IMR-90 (cell line): ENCODE results near the gene CD2AP. TPM values are rescaled to one million over a fixed set of nuclear protein-coding genes. Genes with fewer than 3 reads are reported as not detected.

ENCODE experiments used
- ATAC-seq: fragments of 200-7000 bp; cut with Tn5 transposase; 2 replicates; pipeline ENCODE4 v1.9.1; 2020; ENCODE audit warnings: low read depth, mild to moderate bottlenecking, moderate library complexity
- BruUV-seq: library from RNA; stranded (reverse); fragments of 400-500 nt; replicated peaks from 2 replicates; lab custom pipeline; 2021; lab: Mats Ljungman, UMichigan
- CTCF ChIA-PET: fragments of 300-600 bp; formaldehyde crosslinking; extraction: SDS; loops from one replicate; lab custom pipeline; 2021; ENCODE audit warnings: antibody characterized with exemption; lab: Yijun Ruan, JAX
- POLR2A ChIA-PET: fragments of 300-600 bp; sonication (Branson Sonifier 250); formaldehyde crosslinking; loops from one replicate; lab custom pipeline; 2022; ENCODE audit warnings: antibody characterized with exemption; ENCODE audit not compliant: unreplicated experiment; lab: Charles Lee
- DNase-seq: peaks from one replicate; pipeline ENCODE4 v3.0.0; 2013
- H2AFZ ChIP-seq: replicated peaks from 2 replicates; pipeline ENCODE3; 2013; ENCODE audit warnings: low read length, mild to moderate bottlenecking; ENCODE audit not compliant: poor library complexity
- H2AK5ac ChIP-seq: 2 replicates; pipeline ENCODE4 v1.6.1; 2013; ENCODE audit warnings: low read depth, low read length, inconsistent platforms
- H2AK9ac ChIP-seq: replicated peaks from 2 replicates; pipeline ENCODE3; 2013; ENCODE audit warnings: mild to moderate bottlenecking, low read depth, low read length, moderate library complexity; ENCODE audit not compliant: poor library complexity
- H2BK120ac ChIP-seq: 2 replicates; pipeline ENCODE4 v1.6.1; 2013; ENCODE audit warnings: low read depth, low read length, inconsistent platforms
- H2BK15ac ChIP-seq: 3 replicates; pipeline ENCODE4 v1.6.1; 2013; ENCODE audit warnings: low read depth, low read length, inconsistent platforms
- H2BK20ac ChIP-seq: 2 replicates; pipeline ENCODE4 v1.6.1; 2013; ENCODE audit warnings: low read depth, mild to moderate bottlenecking, inconsistent platforms, low read length, moderate library complexity
- H2BK5ac ChIP-seq: 2 replicates; pipeline ENCODE4 v1.6.1; 2013; ENCODE audit warnings: mild to moderate bottlenecking, low read depth, low read length, inconsistent platforms; ENCODE audit not compliant: poor library complexity, severe bottlenecking
- H3K14ac ChIP-seq: replicated peaks from 2 replicates; pipeline ENCODE4 v1.6.1; 2013; ENCODE audit warnings: low read depth, low read length, inconsistent platforms
- H3K18ac ChIP-seq: 2 replicates; pipeline ENCODE4 v1.6.1; 2013; ENCODE audit warnings: low read depth, low read length, control low read depth
- H3K23ac ChIP-seq: 2 replicates; pipeline ENCODE4 v1.6.1; 2013; ENCODE audit warnings: low read depth, low read length, inconsistent platforms
- H3K27ac ChIP-seq: 2 replicates; pipeline ENCODE4 v1.5.1; 2013; ENCODE audit warnings: mild to moderate bottlenecking, control low read depth, low read length; ENCODE audit not compliant: insufficient read depth
- H3K27me3 ChIP-seq: 2 replicates; pipeline ENCODE4 v1.6.1; 2013; ENCODE audit warnings: low read length; ENCODE audit not compliant: control insufficient read depth, insufficient read depth
- H3K36me3 ChIP-seq: 2 replicates; pipeline ENCODE4 v1.6.1; 2013; ENCODE audit warnings: low read length, mixed read lengths; ENCODE audit not compliant: control insufficient read depth, insufficient read depth
- H3K4ac ChIP-seq: 2 replicates; pipeline ENCODE4 v1.6.1; 2013; ENCODE audit warnings: low read depth, low read length, inconsistent platforms
- H3K4me1 ChIP-seq: 2 replicates; pipeline ENCODE4 v1.6.1; 2013; ENCODE audit warnings: low read length, mixed read lengths; ENCODE audit not compliant: control insufficient read depth, insufficient read depth
- H3K4me2 ChIP-seq: 2 replicates; pipeline ENCODE4 v1.6.1; 2013; ENCODE audit warnings: low read depth, mild to moderate bottlenecking, control low read depth, low read length, moderate library complexity
- H3K4me3 ChIP-seq: 2 replicates; pipeline ENCODE4 v1.5.1; 2013; ENCODE audit warnings: low read depth, mild to moderate bottlenecking, control low read depth, low read length, moderate library complexity; ENCODE audit not compliant: insufficient read depth
- H3K56ac ChIP-seq: 2 replicates; pipeline ENCODE4 v1.6.1; 2013; ENCODE audit warnings: low read length, inconsistent platforms; ENCODE audit not compliant: insufficient read depth; ENCODE audit errors: extremely low read depth
- H3K79me1 ChIP-seq, 2 experiments: 2 replicates each; pipeline ENCODE4 v1.6.1; 2013; ENCODE audit warnings: low read length in 2 of 2, inconsistent platforms in 1 of 2, low read depth in 1 of 2
- H3K9ac ChIP-seq: 2 replicates; pipeline ENCODE4 v1.6.1; 2013; ENCODE audit warnings: low read depth, low read length, control low read depth
- H3K9me1 ChIP-seq: 2 replicates; pipeline ENCODE4 v1.6.1; 2013; ENCODE audit warnings: low read length, inconsistent platforms; ENCODE audit not compliant: insufficient read depth
- H3K9me3 ChIP-seq: 2 replicates; pipeline ENCODE4 v1.6.1; 2013; ENCODE audit warnings: low read length; ENCODE audit not compliant: control insufficient read depth, insufficient read depth
- H4K20me1 ChIP-seq: 2 replicates; pipeline ENCODE4 v1.6.1; 2013; ENCODE audit warnings: low read length, inconsistent platforms; ENCODE audit not compliant: insufficient read depth
- H4K5ac ChIP-seq: 2 replicates; pipeline ENCODE4 v1.6.1; 2013; ENCODE audit warnings: mild to moderate bottlenecking, low read depth, low read length, control low read depth
- H4K8ac ChIP-seq, 2 experiments: 2 replicates each; pipeline ENCODE4 v1.6.1; 2013; ENCODE audit warnings: low read depth in 2 of 2, low read length in 2 of 2, control low read depth in 1 of 2, inconsistent platforms in 1 of 2
- H4K91ac ChIP-seq: 2 replicates; pipeline ENCODE4 v1.6.1; 2013; ENCODE audit warnings: low read depth, low read length, inconsistent platforms; ENCODE audit not compliant: insufficient read depth
- BHLHE40 ChIP-seq: fragments of 150-350 bp; IDR thresholded peaks from 2 replicates; pipeline ENCODE4 v1.6.1; 2016; ENCODE audit warnings: mild to moderate bottlenecking, low read depth, low read length
- CEBPB ChIP-seq: IDR thresholded peaks from 2 replicates; pipeline ENCODE4 v1.6.1; 2012; ENCODE audit warnings: low read depth, low read length, improper control_type of control experiment
- CHD1 ChIP-seq: IDR thresholded peaks from 2 replicates; pipeline ENCODE4 v1.6.1; 2012; ENCODE audit warnings: low read depth, low read length, improper control_type of control experiment
- FOS ChIP-seq: fragments of 150-350 bp; IDR thresholded peaks from 2 replicates; pipeline ENCODE4 v1.6.1; 2016; ENCODE audit warnings: low read depth, low read length
- MAFK ChIP-seq: IDR thresholded peaks from 2 replicates; pipeline ENCODE4 v1.6.1; 2012; ENCODE audit warnings: low read depth, low read length, improper control_type of control experiment
- MAZ ChIP-seq: IDR thresholded peaks from 2 replicates; pipeline ENCODE4 v1.6.1; 2012; ENCODE audit warnings: low read depth, mild to moderate bottlenecking, low read length, improper control_type of control experiment, moderate library complexity, borderline replicate concordance
- MXI1 ChIP-seq: IDR thresholded peaks from 2 replicates; pipeline ENCODE4 v1.6.1; 2012; ENCODE audit warnings: low read depth, mild to moderate bottlenecking, low read length, moderate library complexity, borderline replicate concordance
- NFE2L2 ChIP-seq: fragments of 150-350 bp; IDR thresholded peaks from 2 replicates; pipeline ENCODE4 v1.6.1; 2016; ENCODE audit warnings: low read depth, mild to moderate bottlenecking, low read length
- POLR2A ChIP-seq: IDR thresholded peaks from 2 replicates; pipeline ENCODE4 v1.6.1; 2012; ENCODE audit warnings: mild to moderate bottlenecking, low read depth, low read length
- RAD21 ChIP-seq: IDR thresholded peaks from 2 replicates; pipeline ENCODE4 v1.6.1; 2012; ENCODE audit warnings: low read length, improper control_type of control experiment
- RCOR1 ChIP-seq: IDR thresholded peaks from 2 replicates; pipeline ENCODE4 v1.6.1; 2012; ENCODE audit warnings: mild to moderate bottlenecking, low read length, improper control_type of control experiment; ENCODE audit not compliant: insufficient replicate concordance
- RFX5 ChIP-seq: IDR thresholded peaks from 2 replicates; pipeline ENCODE4 v1.8.0; 2012; ENCODE audit warnings: low read depth, mild to moderate bottlenecking, low read length, moderate library complexity
- SMC3 ChIP-seq: fragments of 150-350 bp; IDR thresholded peaks from 2 replicates; pipeline ENCODE4 v1.6.1; 2016; ENCODE audit warnings: low read depth, mild to moderate bottlenecking, antibody characterized with exemption, low read length, moderate library complexity
- WGBS, 2 experiments: methylation state at CpG; one replicate each; pipeline versions ENCODE4 v1.1.5 to v1.1.7; 2013; ENCODE audit warnings: missing lambda C conversion rate in 2 of 2; ENCODE audit not compliant: insufficient read length in 1 of 2; ENCODE audit errors: extremely low coverage in 2 of 2; 5-methylcytosine and 5-hydroxymethylcytosine counted together
- dilution Hi-C: fragments of 300-500 bp; cut with HindIII; formaldehyde crosslinking; loops from one replicate; pipeline ENCODE4 v1.14.3; 2018; ENCODE audit warnings: low sequenced_read_pairs; ENCODE audit not compliant: unreplicated experiment
- in situ Hi-C: fragments of 300-500 bp; cut with MboI; formaldehyde crosslinking; loops from 3 replicates; pipeline ENCODE4 v1.14.3; 2019; ENCODE audit warnings: low sequenced_read_pairs, inconsistent platforms, mixed read lengths
- intact Hi-C: fragments of 100-400 bp; cut with micrococcal nuclease; formaldehyde crosslinking; loops from 2 replicates; pipeline ENCODE4 v1.10.0; 2022
- polyA plus RNA-seq, 3 experiments: library from polyadenylated mRNA; depleted of rRNA; stranded (reverse); fragments of >200 nt; gene quantifications; 2 replicates each; pipeline ENCODE4 v1.2.3, GENCODE V29; 2012; ENCODE audit warnings: low replicate concordance in 1 of 3
- total RNA-seq: library from RNA; depleted of rRNA; stranded (reverse); fragments of >200 nt; gene quantifications from 2 replicates; pipeline ENCODE4 v1.2.3, GENCODE V29; 2012
- TF ChIP-seq, protein P1 (sequence below): conservative IDR thresholded peaks from 2 replicates; pipeline ENCODE4 v1.5.1; 2012; ENCODE audit warnings: mild to moderate bottlenecking, low read depth, low read length, improper control_type of control experiment
- TF ChIP-seq, protein P2 (sequence below): fragments of 150-350 bp; IDR thresholded peaks from 2 replicates; pipeline ENCODE4 v1.6.1; 2017; ENCODE audit warnings: mild to moderate bottlenecking, antibody characterized with exemption, low read length, low read depth
- TF ChIP-seq, protein P3 (sequence below): fragments of 150-350 bp; IDR thresholded peaks from 2 replicates; pipeline ENCODE4 v1.6.1; 2016; ENCODE audit warnings: low read depth, mild to moderate bottlenecking, low read length, moderate library complexity, borderline replicate concordance

The CD2AP gene
- total and polyA plus RNA-seq, 2 of the 4 experiments (the other 2 are of a cell fraction), result 5.3 to 7.5 TPM

DNA sequence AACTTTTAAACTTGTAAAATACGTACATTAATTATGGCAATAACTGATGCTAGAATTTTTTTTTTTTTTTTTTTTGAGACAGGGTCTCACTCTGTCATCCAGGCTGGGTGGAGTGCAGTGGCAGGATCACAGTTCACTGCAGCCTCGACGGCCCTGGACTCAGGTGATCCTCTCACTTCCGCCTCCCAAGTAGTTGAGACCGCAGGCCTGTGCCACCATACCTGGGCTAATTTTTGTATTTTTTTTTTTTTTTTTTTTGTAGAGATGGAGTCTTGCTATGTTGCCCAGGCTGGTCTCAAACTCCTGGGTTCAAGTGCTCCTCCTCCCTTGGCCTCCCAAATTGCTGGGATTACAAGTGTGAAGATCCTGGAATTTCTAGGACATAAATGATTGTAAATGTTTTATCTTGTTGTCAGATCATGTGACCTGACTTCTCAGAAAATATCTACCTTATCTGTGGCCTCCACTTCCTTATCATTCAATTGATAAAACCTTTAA is 2.2 kb upstream of the CD2AP start:
- BruUV-seq, result no TSS peak
- intact Hi-C loops, result loop anchor here (5.0 kb wide), 4 partner anchors 112 to 378 kb away; no protein-coding TSS in a partner anchor
- Histone ChIP-seq H4K20me1 (no peaks in the 10 kb centered on the region), H4K8ac (no peak overlapping the region), H3K9me1 (no peaks in the 10 kb centered on the region), H3K27me3 (no peaks in the 10 kb centered on the region), H2AK9ac (no peak overlapping the region), H2BK5ac (no peak overlapping the region), H3K9me3 (no peaks in the 10 kb centered on the region), H2BK120ac (no peak overlapping the region), H2BK15ac (no peak overlapping the region), H3K4ac (no peak overlapping the region), H4K5ac (no peak overlapping the region), H3K4me3 (no peak overlapping the region), H3K4me2 (no peak overlapping the region), H3K14ac (no peak overlapping the region), H2AFZ (no peak overlapping the region), H3K9ac (no peak overlapping the region), H2AK5ac (no peak overlapping the region), H2BK20ac (no peak overlapping the region), H3K36me3 (no peaks in the 10 kb centered on the region), H4K91ac (no peak overlapping the region), H3K56ac (no peak overlapping the region), H3K23ac (no peak overlapping the region), H3K4me1 (no peaks in the 10 kb centered on the region), H3K79me1 (peaks cover 0 to 13% of the 10 kb centered on the region in 2 experiments; a peak in 3 of 4 replicates), H3K27ac (no peak overlapping the region), H3K18ac (no peak overlapping the region)
- ChIA-PET POLR2A (no interaction called here), CTCF (no interaction called here)
- dilution Hi-C loops, result no loop called here
- no peak for DNase-seq
- WGBS, 2 experiments, result no CpG with 5 or more reads among the region's 5 CpGs
- no peak for ATAC-seq
- TF ChIP-seq, protein P1, sequence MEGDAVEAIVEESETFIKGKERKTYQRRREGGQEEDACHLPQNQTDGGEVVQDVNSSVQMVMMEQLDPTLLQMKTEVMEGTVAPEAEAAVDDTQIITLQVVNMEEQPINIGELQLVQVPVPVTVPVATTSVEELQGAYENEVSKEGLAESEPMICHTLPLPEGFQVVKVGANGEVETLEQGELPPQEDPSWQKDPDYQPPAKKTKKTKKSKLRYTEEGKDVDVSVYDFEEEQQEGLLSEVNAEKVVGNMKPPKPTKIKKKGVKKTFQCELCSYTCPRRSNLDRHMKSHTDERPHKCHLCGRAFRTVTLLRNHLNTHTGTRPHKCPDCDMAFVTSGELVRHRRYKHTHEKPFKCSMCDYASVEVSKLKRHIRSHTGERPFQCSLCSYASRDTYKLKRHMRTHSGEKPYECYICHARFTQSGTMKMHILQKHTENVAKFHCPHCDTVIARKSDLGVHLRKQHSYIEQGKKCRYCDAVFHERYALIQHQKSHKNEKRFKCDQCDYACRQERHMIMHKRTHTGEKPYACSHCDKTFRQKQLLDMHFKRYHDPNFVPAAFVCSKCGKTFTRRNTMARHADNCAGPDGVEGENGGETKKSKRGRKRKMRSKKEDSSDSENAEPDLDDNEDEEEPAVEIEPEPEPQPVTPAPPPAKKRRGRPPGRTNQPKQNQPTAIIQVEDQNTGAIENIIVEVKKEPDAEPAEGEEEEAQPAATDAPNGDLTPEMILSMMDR, result no peak
- TF ChIP-seq RAD21, result no peak
- TF ChIP-seq MAZ, result no peak
- no peak for TF ChIP-seq POLR2A
- TF ChIP-seq CEBPB, result no peak
- TF ChIP-seq RCOR1, result no peak
- TF ChIP-seq CHD1, result no peak
- TF ChIP-seq MAFK, result no peak
- TF ChIP-seq NFE2L2, result no peak
- no peak for TF ChIP-seq MXI1
- no peak for TF ChIP-seq BHLHE40
- TF ChIP-seq RFX5, result no peak
- no peak for TF ChIP-seq FOS
- TF ChIP-seq, protein P2, sequence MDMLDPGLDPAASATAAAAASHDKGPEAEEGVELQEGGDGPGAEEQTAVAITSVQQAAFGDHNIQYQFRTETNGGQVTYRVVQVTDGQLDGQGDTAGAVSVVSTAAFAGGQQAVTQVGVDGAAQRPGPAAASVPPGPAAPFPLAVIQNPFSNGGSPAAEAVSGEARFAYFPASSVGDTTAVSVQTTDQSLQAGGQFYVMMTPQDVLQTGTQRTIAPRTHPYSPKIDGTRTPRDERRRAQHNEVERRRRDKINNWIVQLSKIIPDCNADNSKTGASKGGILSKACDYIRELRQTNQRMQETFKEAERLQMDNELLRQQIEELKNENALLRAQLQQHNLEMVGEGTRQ, result no peak
- no peak for TF ChIP-seq SMC3
- TF ChIP-seq, protein P3, sequence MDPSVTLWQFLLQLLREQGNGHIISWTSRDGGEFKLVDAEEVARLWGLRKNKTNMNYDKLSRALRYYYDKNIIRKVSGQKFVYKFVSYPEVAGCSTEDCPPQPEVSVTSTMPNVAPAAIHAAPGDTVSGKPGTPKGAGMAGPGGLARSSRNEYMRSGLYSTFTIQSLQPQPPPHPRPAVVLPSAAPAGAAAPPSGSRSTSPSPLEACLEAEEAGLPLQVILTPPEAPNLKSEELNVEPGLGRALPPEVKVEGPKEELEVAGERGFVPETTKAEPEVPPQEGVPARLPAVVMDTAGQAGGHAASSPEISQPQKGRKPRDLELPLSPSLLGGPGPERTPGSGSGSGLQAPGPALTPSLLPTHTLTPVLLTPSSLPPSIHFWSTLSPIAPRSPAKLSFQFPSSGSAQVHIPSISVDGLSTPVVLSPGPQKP, result no peak
- in situ Hi-C loops, result no loop called here
